Mesothelial cell of epicardium (in vitro differentiated cells): Measurements from ENCODE around the gene PLA2G2D. TPM values are rescaled to one million over a fixed set of nuclear protein-coding genes. Genes with fewer than 3 reads are reported as not detected.

Source experiments
- DNase-seq, 2 experiments: peaks; one replicate each; pipeline ENCODE4 v3.0.0; 2021; ENCODE audit warnings: low spot score in 2 of 2; ENCODE audit not compliant: unreplicated experiment in 2 of 2
- H3K27ac Mint-ChIP-seq: 2 replicates; pipeline ENCODE4 v1.8.0; 2021; ENCODE audit warnings: mixed read lengths
- H3K27me3 Mint-ChIP-seq: 2 replicates; pipeline ENCODE4 v1.8.0; 2021; ENCODE audit warnings: low read depth, mixed read lengths
- H3K36me3 Mint-ChIP-seq: 2 replicates; pipeline ENCODE4 v1.8.0; 2021; ENCODE audit warnings: mixed read lengths
- H3K4me1 Mint-ChIP-seq: 2 replicates; pipeline ENCODE4 v1.8.0; 2021; ENCODE audit warnings: mixed read lengths
- H3K4me3 Mint-ChIP-seq: 2 replicates; pipeline ENCODE4 v1.8.0; 2021; ENCODE audit warnings: mild to moderate bottlenecking, moderate library complexity, mixed read lengths
- H3K9me3 Mint-ChIP-seq: 2 replicates; pipeline ENCODE4 v1.8.0; 2021; ENCODE audit warnings: mixed read lengths
- CTCF ChIP-seq: fragments of 200-600 bp; sonication (generic); IDR thresholded peaks from one replicate; pipeline ENCODE4 v1.5.0; 2021; ENCODE audit warnings: antibody characterized with exemption; ENCODE audit not compliant: unreplicated experiment
- total RNA-seq: library from RNA; stranded (reverse); gene quantifications from 3 replicates; pipeline ENCODE4 v1.2.1, GENCODE V29; 2021

Gene PLA2G2D
- total RNA-seq, 1 donor from 2014 or later = not detected

- H3K4me3 Mint-ChIP-seq = no peak overlapping the region
- no peak for DNase-seq
- no peak for TF ChIP-seq CTCF
- H3K4me1 Mint-ChIP-seq = peaks cover 16% of the 10 kb centered on the region
- no peaks in the 10 kb centered on the region for H3K36me3 Mint-ChIP-seq
- no peak overlapping the region for H3K27ac Mint-ChIP-seq
- no peaks in the 10 kb centered on the region for H3K27me3 Mint-ChIP-seq
- no peaks in the 10 kb centered on the region for H3K9me3 Mint-ChIP-seq
Observed at GRCh38 chr1:20082772-20083171, 36.6 kb downstream of the PLA2G2D start.

- H3K9me3 Mint-ChIP-seq = no peaks in the 10 kb centered on the region
- no peaks in the 10 kb centered on the region for H3K36me3 Mint-ChIP-seq
- no peak overlapping the region for H3K27ac Mint-ChIP-seq
- H3K4me3 Mint-ChIP-seq = no peak overlapping the region
- H3K4me1 Mint-ChIP-seq = peaks cover 16% of the 10 kb centered on the region
- DNase-seq = no peak
- H3K27me3 Mint-ChIP-seq = no peaks in the 10 kb centered on the region
- no peak for TF ChIP-seq CTCF
Observed at GRCh38 chr1:20081353-20081810, 38.0 kb downstream of the PLA2G2D start.

- Mint-ChIP-seq H3K36me3 (no peaks in the 10 kb centered on the region), H3K27me3 (no peaks in the 10 kb centered on the region), H3K4me3 (no peak overlapping the region), H3K9me3 (no peaks in the 10 kb centered on the region), H3K27ac (no peak overlapping the region), H3K4me1 (peaks cover 16% of the 10 kb centered on the region)
- no peak for TF ChIP-seq CTCF
- no peak for DNase-seq
Observed at GRCh38 chr1:20080441-20081352, 38.6 kb downstream of the PLA2G2D start.

- Mint-ChIP-seq H3K27me3 (no peaks in the 10 kb centered on the region), H3K9me3 (no peaks in the 10 kb centered on the region), H3K36me3 (no peaks in the 10 kb centered on the region), H3K27ac (peak overlapping the region; percentile 43), H3K4me3 (no peak overlapping the region), H3K4me1 (peaks cover 12% of the 10 kb centered on the region)
- DNase-seq = no peak
- TF ChIP-seq CTCF = no peak
Observed at GRCh38 chr1:20079661-20080305, 39.6 kb downstream of the PLA2G2D start.

- DNase-seq = no peak
- no peaks in the 10 kb centered on the region for H3K9me3 Mint-ChIP-seq
- no peak for TF ChIP-seq CTCF
- no peak overlapping the region for H3K4me3 Mint-ChIP-seq
- no peaks in the 10 kb centered on the region for H3K36me3 Mint-ChIP-seq
- no peaks in the 10 kb centered on the region for H3K27me3 Mint-ChIP-seq
- H3K4me1 Mint-ChIP-seq = peaks cover 6% of the 10 kb centered on the region
- no peak overlapping the region for H3K27ac Mint-ChIP-seq
Observed at GRCh38 chr1:20078711-20079110, 40.6 kb downstream of the PLA2G2D start.
